ENCODE measurements around the gene MAGI2. TPM values are rescaled to one million over a fixed set of nuclear protein-coding genes. Genes with fewer than 3 reads are reported as not detected.
A peak's percentile ranks its signal among the peaks of the same experiment; 100 is the strongest.

Gene MAGI2
- total and polyA plus RNA-seq, 2 donors (not counting 3 experiments of a cell fraction or from before 2014, with no cell fraction given) = 0.28 to 6.0 TPM

DNA sequence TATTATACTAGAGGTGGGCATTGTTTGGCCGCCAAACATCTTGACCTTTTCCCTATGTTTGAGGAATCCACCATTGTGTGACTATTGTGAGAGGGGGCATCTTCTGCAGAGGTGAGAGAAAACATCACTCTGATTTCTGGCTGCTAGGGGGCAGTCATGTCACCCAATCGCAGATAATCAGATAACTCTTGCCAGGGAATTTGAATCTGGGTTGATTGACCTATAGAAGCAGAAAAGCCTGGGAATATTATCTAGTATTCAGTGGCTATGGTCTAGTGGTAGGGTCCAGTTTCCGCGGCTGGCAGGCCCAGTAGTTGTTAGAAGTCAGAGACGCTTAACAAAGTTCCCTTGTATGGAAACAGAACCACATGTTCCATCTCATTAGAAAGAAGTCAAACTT, 846.4 kb downstream of the MAGI2 start:
- no peak overlapping the region for H3K27ac ChIP-seq (ENCODE audit: insufficient read depth, low read depth, low read length)
- no TSS peak for BruUV-seq (replicated peaks)
- CTCF ChIA-PET = interaction anchor here (0.7 kb wide), 1 partner anchor 570 kb away, joined by 3 read pairs; no protein-coding TSS in a partner anchor
- no peaks in the 10 kb centered on the region for H3K36me3 ChIP-seq (ENCODE audit: control insufficient read depth in 2 of 2, extremely low read depth in 1 of 2, insufficient read depth in 2 of 2, low read length in 2 of 2)
- intact Hi-C loops (cut with micrococcal nuclease) = loop anchor here (2.0 kb wide), 1 partner anchor 570 kb away; no protein-coding TSS in a partner anchor
- no peaks in the 10 kb centered on the region for H3K4me1 ChIP-seq (ENCODE audit: control insufficient read depth, extremely low read depth, insufficient read depth, low read length)
- no peak overlapping the region for H3K4me2 ChIP-seq (ENCODE audit: insufficient read depth, low read length)
- H2AFZ ChIP-seq (ENCODE audit: low read depth, low read length) = no peak overlapping the region
- no peaks in the 10 kb centered on the region for H3K9me3 ChIP-seq (replicated peaks; ENCODE audit: control insufficient read depth, insufficient read depth, low read length)
- H3K79me2 ChIP-seq (ENCODE audit: control insufficient read depth, insufficient read depth, low read length) = no peaks in the 10 kb centered on the region
- DNase-seq (ENCODE audit: low read depth, low spot score) = no peak
- no peak overlapping the region for H3K4me3 ChIP-seq (replicated peaks in 1 of 3; ENCODE audit: insufficient read depth in 1 of 3, low read depth in 1 of 3, low read length in 3 of 3)
- no peaks in the 10 kb centered on the region for H4K20me1 ChIP-seq (replicated peaks; ENCODE audit: control insufficient read depth, extremely low read depth, insufficient read depth, low read length)
- no peak for FAIRE-seq
- H3K9me1 ChIP-seq (replicated peaks; ENCODE audit: control insufficient read depth, extremely low read depth, insufficient read depth, low read length) = no peaks in the 10 kb centered on the region
- dilution Hi-C loops (cut with MboI; ENCODE audit: extremely low pct_ligation_motif_present, low sequenced_read_pairs) = no loop called here
- no peak overlapping the region for H3K9ac ChIP-seq (replicated peaks; ENCODE audit: extremely low read depth, insufficient read depth, low read length)
- H3K27me3 ChIP-seq (ENCODE audit: control insufficient read depth in 2 of 2, insufficient read depth in 2 of 2, low read length in 2 of 2) = no peaks in the 10 kb centered on the region
- TF ChIP-seq, protein P1, sequence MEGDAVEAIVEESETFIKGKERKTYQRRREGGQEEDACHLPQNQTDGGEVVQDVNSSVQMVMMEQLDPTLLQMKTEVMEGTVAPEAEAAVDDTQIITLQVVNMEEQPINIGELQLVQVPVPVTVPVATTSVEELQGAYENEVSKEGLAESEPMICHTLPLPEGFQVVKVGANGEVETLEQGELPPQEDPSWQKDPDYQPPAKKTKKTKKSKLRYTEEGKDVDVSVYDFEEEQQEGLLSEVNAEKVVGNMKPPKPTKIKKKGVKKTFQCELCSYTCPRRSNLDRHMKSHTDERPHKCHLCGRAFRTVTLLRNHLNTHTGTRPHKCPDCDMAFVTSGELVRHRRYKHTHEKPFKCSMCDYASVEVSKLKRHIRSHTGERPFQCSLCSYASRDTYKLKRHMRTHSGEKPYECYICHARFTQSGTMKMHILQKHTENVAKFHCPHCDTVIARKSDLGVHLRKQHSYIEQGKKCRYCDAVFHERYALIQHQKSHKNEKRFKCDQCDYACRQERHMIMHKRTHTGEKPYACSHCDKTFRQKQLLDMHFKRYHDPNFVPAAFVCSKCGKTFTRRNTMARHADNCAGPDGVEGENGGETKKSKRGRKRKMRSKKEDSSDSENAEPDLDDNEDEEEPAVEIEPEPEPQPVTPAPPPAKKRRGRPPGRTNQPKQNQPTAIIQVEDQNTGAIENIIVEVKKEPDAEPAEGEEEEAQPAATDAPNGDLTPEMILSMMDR (IDR thresholded peaks at IDR 0.05; ENCODE audit: extremely low read depth in 1 of 2, insufficient read depth in 1 of 2, low read depth in 1 of 2, low read length in 2 of 2) = peak in 1 of 2 donors; percentile 8
- no peak for TF ChIP-seq EZH2 (IDR thresholded peaks at IDR 0.05; ENCODE audit: borderline replicate concordance, low read depth, low read length, severe bottlenecking)
- TF ChIP-seq MYC (IDR thresholded peaks at IDR 0.05; ENCODE audit: low read depth, low read length) = no peak
- TF ChIP-seq, protein P2, sequence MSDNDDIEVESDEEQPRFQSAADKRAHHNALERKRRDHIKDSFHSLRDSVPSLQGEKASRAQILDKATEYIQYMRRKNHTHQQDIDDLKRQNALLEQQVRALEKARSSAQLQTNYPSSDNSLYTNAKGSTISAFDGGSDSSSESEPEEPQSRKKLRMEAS (IDR thresholded peaks at IDR 0.05; ENCODE audit: insufficient read depth, insufficient read length) = no peak
- TF ChIP-seq POLR2A (IDR thresholded peaks at IDR 0.05; ENCODE audit: low read depth, low read length) = no peak
- no peak for TF ChIP-seq FOS (IDR thresholded peaks at IDR 0.05; ENCODE audit: borderline replicate concordance, insufficient read depth, low read length)
- TF ChIP-seq GATA2 (IDR thresholded peaks at IDR 0.05; ENCODE audit: insufficient read depth, insufficient read length, low read depth, low read length) = no peak
- POLR2A ChIA-PET = no interaction called here
